GM23248 (cell line): ENCODE results near the gene USP10.

Source experiments
- EZH2 ChIP-seq: fragments of 200-600 bp; sonication (generic); IDR thresholded peaks from 2 replicates; pipeline ENCODE4 v1.6.1; 2018; ENCODE audit warnings: antibody characterized with exemption, mild to moderate bottlenecking; ENCODE audit not compliant: insufficient read depth, poor library complexity, severe bottlenecking
- EZH2phosphoT487 ChIP-seq: fragments of 200-600 bp; sonication (generic); IDR thresholded peaks from 2 replicates; pipeline ENCODE4 v1.6.1; 2018; ENCODE audit warnings: antibody characterized with exemption, moderate library complexity, mild to moderate bottlenecking, low read depth; ENCODE audit not compliant: insufficient read depth

DNA sequence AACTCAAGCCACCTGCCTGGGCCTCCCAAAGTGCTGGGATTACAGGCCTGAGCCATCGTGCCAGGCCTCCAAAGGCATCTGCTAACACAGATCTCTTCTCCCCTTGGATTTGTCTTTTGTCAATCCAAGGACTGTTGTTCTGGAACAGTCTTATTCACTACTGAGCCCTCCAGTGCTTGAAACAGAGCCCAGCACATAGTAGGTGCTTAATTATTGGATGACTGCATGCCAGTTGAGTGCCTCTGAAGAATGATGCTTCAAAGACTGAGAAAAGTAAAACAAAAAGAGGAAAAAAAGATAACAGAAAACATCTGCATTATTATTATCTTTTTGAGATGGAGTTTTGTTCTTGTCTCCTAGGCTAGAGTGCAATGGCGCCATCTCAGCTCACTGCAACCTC is 118.3 kb downstream of the USP10 start:
- TF ChIP-seq EZH2phosphoT487 (no peak), EZH2 (no peak)
